HG02610 (cell line): ENCODE measurements around the gene TMCO4.

Source experiments
- ATAC-seq: cut with Tn5 transposase; IDR thresholded peaks from one replicate; pipeline ENCODE4 v1.9.1; 2021; ENCODE audit warnings: mild to moderate bottlenecking, moderate library complexity; ENCODE audit not compliant: unreplicated experiment

TMCO4 gene

GRCh38 chr1:19723874-19724273, 75.8 kb downstream of the TMCO4 start:
- ATAC-seq, result no peak

- ATAC-seq, result no peak
Measured at GRCh38 chr1:19720973-19721372, 78.7 kb downstream of the TMCO4 start.

- no peak for ATAC-seq
Measured at GRCh38 chr1:19720174-19720573, 79.5 kb downstream of the TMCO4 start.

GRCh38 chr1:19717467-19717866, 82.2 kb downstream of the TMCO4 start:
- no peak for ATAC-seq

- ATAC-seq, result no peak
Measured at GRCh38 chr1:19715334-19716203, 84.1 kb downstream of the TMCO4 start.

GRCh38 chr1:19712928-19713327, 86.8 kb downstream of the TMCO4 start:
- ATAC-seq, result no peak

GRCh38 chr1:19710825-19711611, 88.7 kb downstream of the TMCO4 start:
- ATAC-seq, result peak; percentile 72

GRCh38 chr1:19709260-19709793, 90.4 kb downstream of the TMCO4 start:
- ATAC-seq, result no peak

GRCh38 chr1:19708567-19709110, 91.1 kb downstream of the TMCO4 start:
- no peak for ATAC-seq

- ATAC-seq, result no peak
Measured at GRCh38 chr1:19706136-19706535, 93.6 kb downstream of the TMCO4 start.

- ATAC-seq, result no peak
Measured at GRCh38 chr1:19705464-19705863, 94.3 kb downstream of the TMCO4 start.

GRCh38 chr1:19704247-19705113, 95.2 kb downstream of the TMCO4 start:
- ATAC-seq, result no peak

- ATAC-seq, result no peak
Measured at GRCh38 chr1:19703280-19703679, 96.4 kb downstream of the TMCO4 start.

- no peak for ATAC-seq
Measured at GRCh38 chr1:19700079-19700777, 99.5 kb downstream of the TMCO4 start.

- ATAC-seq, result no peak
Measured at GRCh38 chr1:19698181-19698580, 101.5 kb downstream of the TMCO4 start.

GRCh38 chr1:19696820-19697219, 102.9 kb downstream of the TMCO4 start:
- no peak for ATAC-seq

- no peak for ATAC-seq
Measured at GRCh38 chr1:19695772-19696171, 103.9 kb downstream of the TMCO4 start.

GRCh38 chr1:19694298-19694697, 105.4 kb downstream of the TMCO4 start:
- ATAC-seq, result no peak

GRCh38 chr1:19690342-19690741, 109.4 kb downstream of the TMCO4 start:
- ATAC-seq, result no peak

GRCh38 chr1:19689856-19690255, 109.9 kb downstream of the TMCO4 start:
- ATAC-seq, result no peak
